Small intestine (tissue), 7 donors: ENCODE measurements around the gene GPR180. TPM values are rescaled to one million over a fixed set of nuclear protein-coding genes. Genes with fewer than 3 reads are reported as not detected.

ENCODE experiments used
- DNase-seq, 2 donors: peaks; one replicate each; pipeline versions ENCODE4 v3.0.0 to v3.0.0-alpha.2; 2013
- FAIRE-seq: peaks from 2 replicates; lab custom pipeline; 2012; peaks lifted over from hg19 to GRCh38; lab: Jason Lieb, UNC
- H3K27ac ChIP-seq, 3 donors: one replicate each; pipeline ENCODE4 v1.5.1; 2013; ENCODE audit warnings: low read length in 2 of 3, mild to moderate bottlenecking in 2 of 3, control low read depth in 1 of 3, inconsistent platforms in 1 of 3, low read depth in 1 of 3, moderate library complexity in 1 of 3
- H3K27me3 ChIP-seq, 3 donors: one replicate each; pipeline ENCODE4 v1.6.1; 2013; ENCODE audit warnings: low read length in 3 of 3, inconsistent platforms in 1 of 3; ENCODE audit not compliant: control insufficient read depth in 3 of 3, insufficient read depth in 3 of 3
- H3K36me3 ChIP-seq, 3 donors: one replicate each; pipeline ENCODE4 v1.6.1; 2013; ENCODE audit warnings: low read length in 3 of 3, inconsistent platforms in 1 of 3, low read depth in 1 of 3, mild to moderate bottlenecking in 1 of 3, moderate library complexity in 1 of 3; ENCODE audit not compliant: control insufficient read depth in 3 of 3, insufficient read depth in 2 of 3
- H3K4me1 ChIP-seq, 3 donors: one replicate each; pipeline ENCODE4 v1.6.1; 2013; ENCODE audit warnings: low read length in 2 of 3, inconsistent platforms in 1 of 3, low read depth in 1 of 3, mild to moderate bottlenecking in 1 of 3, moderate library complexity in 1 of 3; ENCODE audit not compliant: control insufficient read depth in 3 of 3, insufficient read depth in 2 of 3
- H3K4me3 ChIP-seq, 3 donors: one replicate each; pipeline ENCODE4 v1.5.1; 2013; ENCODE audit warnings: low read length in 3 of 3, control low read depth in 1 of 3, inconsistent platforms in 1 of 3, low read depth in 1 of 3, mild to moderate bottlenecking in 1 of 3, moderate library complexity in 1 of 3
- H3K9me3 ChIP-seq, 2 donors: one replicate each; pipeline ENCODE4 v1.6.1; 2013; ENCODE audit warnings: low read depth in 1 of 2, low read length in 1 of 2; ENCODE audit not compliant: control insufficient read depth in 2 of 2, insufficient read depth in 1 of 2
- WGBS, 3 donors: extraction: QIAGEN DNeasy Blood & Tissue Kit; methylation state at CpG; one replicate each; pipeline ENCODE4 v1.1.7; 2013; 5-methylcytosine and 5-hydroxymethylcytosine counted together
- polyA plus RNA-seq, 4 donors: library from polyadenylated mRNA; stranded (reverse) in 3 of 4; unstranded in 1 of 4; fragments of 200-250 nt in 3 of 4; fragments of 120-200 nt in 1 of 4; gene quantifications; one replicate each; pipeline versions ENCODE4 v1.2.1 to v1.2.3, GENCODE V29; 2013
- donor health status: healthy with polysubstance abuse.
- donor health status: control.
- donor health status: control.
- donor health status: Bipolar disorder and iron deficiency.
- donor health status: healthy.

Gene GPR180
- polyA plus RNA-seq, 4 donors: 0.67 to 4.5 (median 1.3) TPM

GRCh38 chr13:94673851-94674250, 72.2 kb downstream of the GPR180 start:
- Histone ChIP-seq H3K36me3 (no peaks in the 10 kb centered on the region), H3K27ac (no peak overlapping the region), H3K27me3 (peaks cover 0 to 16% (median 6%) of the 10 kb centered on the region in 3 donors), H3K4me1 (no peaks in the 10 kb centered on the region), H3K9me3 (no peaks in the 10 kb centered on the region), H3K4me3 (no peak overlapping the region)
- no peak for DNase-seq
- no peak for FAIRE-seq
- WGBS, 3 donors: 57 to 64% (median 63%) methylated on average over 5 of the region's 5 CpGs

DNA sequence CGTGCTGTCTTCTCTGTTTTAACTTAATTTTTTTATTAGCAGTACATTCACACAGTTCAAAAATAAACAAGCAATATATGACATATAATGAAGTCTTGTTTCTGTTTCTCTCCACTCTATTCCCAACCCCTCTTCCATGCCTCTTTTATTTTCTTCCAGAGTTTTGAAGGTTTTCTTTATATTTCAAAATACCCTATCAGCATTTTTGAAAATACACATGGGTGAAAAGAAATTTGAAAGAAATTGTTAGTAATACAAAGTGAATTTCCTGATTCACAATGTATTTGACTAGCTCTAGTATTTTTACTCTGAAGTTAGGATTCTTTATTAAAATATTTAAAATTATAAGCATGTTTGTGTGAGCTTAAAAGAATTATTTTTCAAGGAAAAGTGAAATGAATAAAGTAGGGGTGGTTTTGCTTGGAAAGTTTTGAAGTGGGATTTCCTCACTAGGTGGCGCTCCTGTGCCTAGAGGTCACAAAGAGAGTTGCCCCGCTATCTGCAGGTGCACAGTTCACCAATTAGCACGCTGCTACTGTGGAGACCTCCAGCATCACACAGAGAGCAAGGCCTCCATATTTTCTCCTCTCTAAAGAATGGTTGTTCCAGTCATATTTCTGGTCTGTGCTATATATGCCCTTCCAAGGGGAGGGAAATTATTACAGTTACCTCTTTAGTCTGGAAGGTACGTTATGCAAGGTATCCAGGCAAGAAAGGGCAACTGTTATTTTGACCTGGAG, 73.1 kb downstream of the GPR180 start:
- Histone ChIP-seq H3K4me1 (no peaks in the 10 kb centered on the region), H3K27me3 (peaks cover 0 to 16% (median 6%) of the 10 kb centered on the region in 3 donors), H3K4me3 (no peak overlapping the region), H3K9me3 (no peaks in the 10 kb centered on the region), H3K27ac (no peak overlapping the region), H3K36me3 (no peaks in the 10 kb centered on the region)
- FAIRE-seq (no peak), DNase-seq (peak; percentile 55 to 63)
- WGBS, 3 donors: 20 to 28% (median 24%) methylated on average over 5 of the region's 5 CpGs

- no peaks in the 10 kb centered on the region for H3K4me1 ChIP-seq
- H3K36me3 ChIP-seq: no peaks in the 10 kb centered on the region
- WGBS, 3 donors: 72 to 88% (median 81%) methylated on average over 2 of the region's 2 CpGs
- FAIRE-seq: no peak
- no peak overlapping the region for H3K27ac ChIP-seq
- no peak overlapping the region for H3K4me3 ChIP-seq
- H3K9me3 ChIP-seq: no peaks in the 10 kb centered on the region
- H3K27me3 ChIP-seq: peaks cover 0 to 14% (median 4%) of the 10 kb centered on the region in 3 donors
- no peak for DNase-seq
These were observed 76.1 kb downstream of the GPR180 start for GRCh38 chr13:94677799-94678198.

DNA sequence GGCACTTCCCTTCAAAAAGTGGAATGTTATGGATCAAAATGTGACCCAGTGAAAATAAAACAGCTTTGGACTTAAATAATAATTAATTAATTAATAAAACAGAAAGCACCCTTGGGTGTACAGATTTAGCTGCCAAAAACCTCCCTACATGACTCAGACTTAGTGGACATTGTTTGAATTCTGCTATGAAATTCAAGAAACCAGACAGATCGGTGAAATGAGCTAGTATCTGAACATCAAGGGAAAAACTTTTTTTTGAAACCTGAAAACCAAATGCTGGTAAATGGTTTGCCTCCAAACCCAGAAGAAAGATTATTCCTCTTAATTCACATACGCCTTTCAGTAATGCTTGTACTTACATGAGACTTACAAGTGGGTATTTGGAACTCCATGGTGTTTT, 77.2 kb downstream of the GPR180 start:
- Histone ChIP-seq H3K9me3 (no peaks in the 10 kb centered on the region), H3K27ac (no peak overlapping the region), H3K27me3 (peaks cover 0 to 14% (median 4%) of the 10 kb centered on the region in 3 donors), H3K36me3 (no peaks in the 10 kb centered on the region), H3K4me1 (no peaks in the 10 kb centered on the region), H3K4me3 (no peak overlapping the region)
- DNase-seq: no peak
- whole genome bisulfite sequencing, 3 donors: 86 to 87% (median 86%) methylated on average over 2 of the region's 2 CpGs
- no peak for FAIRE-seq

DNA sequence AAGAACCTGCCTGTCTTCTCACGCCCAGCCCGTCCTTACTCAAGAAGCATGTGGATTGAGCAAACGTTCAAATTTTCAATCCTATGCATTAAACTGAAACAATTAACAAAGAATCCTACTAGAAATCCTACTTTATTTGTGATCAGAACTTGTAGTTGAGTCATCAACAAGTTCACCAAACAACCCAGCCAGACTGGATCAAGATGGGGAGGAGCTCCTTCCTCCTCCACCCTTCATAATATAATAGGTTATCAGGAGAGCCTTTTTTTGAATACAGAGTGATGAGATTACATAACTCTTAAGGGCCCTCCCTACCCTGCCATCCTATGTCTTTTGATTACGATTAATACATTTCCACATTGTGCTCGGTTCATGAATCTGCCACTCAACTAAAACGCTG, 78.0 kb downstream of the GPR180 start:
- Histone ChIP-seq H3K4me3 (no peak overlapping the region), H3K9me3 (no peaks in the 10 kb centered on the region), H3K36me3 (no peaks in the 10 kb centered on the region), H3K27ac (no peak overlapping the region), H3K4me1 (no peaks in the 10 kb centered on the region), H3K27me3 (peaks cover 0 to 14% (median 4%) of the 10 kb centered on the region in 3 donors)
- DNase-seq (no peak), FAIRE-seq (no peak)
- WGBS, 3 donors: 76 to 90% (median 88%) methylated on average over 6 of the region's 6 CpGs

GRCh38 chr13:94682229-94682628, 80.6 kb downstream of the GPR180 start:
- Histone ChIP-seq H3K4me3 (no peak overlapping the region), H3K27ac (no peak overlapping the region), H3K27me3 (peaks cover 0 to 7% (median 2%) of the 10 kb centered on the region in 3 donors), H3K36me3 (no peaks in the 10 kb centered on the region), H3K9me3 (no peaks in the 10 kb centered on the region), H3K4me1 (no peaks in the 10 kb centered on the region)
- 64 to 79% (median 67%) methylated on average over 2 of the region's 2 CpGs for WGBS, 3 donors
- FAIRE-seq (no peak), DNase-seq (no peak)

GRCh38 chr13:94683409-94683808, 81.8 kb downstream of the GPR180 start:
- FAIRE-seq: no peak
- Histone ChIP-seq H3K4me1 (no peaks in the 10 kb centered on the region), H3K4me3 (no peak overlapping the region), H3K27me3 (peaks cover 0 to 7% (median 0%) of the 10 kb centered on the region in 3 donors), H3K36me3 (no peaks in the 10 kb centered on the region), H3K27ac (no peak overlapping the region), H3K9me3 (no peaks in the 10 kb centered on the region)
- 80 to 85% (median 81%) methylated on average over 5 of the region's 5 CpGs for WGBS, 3 donors
- DNase-seq: no peak
